ENCODE measurements around the gene PER3. TPM values are rescaled to one million over a fixed set of nuclear protein-coding genes. Genes with fewer than 3 reads are reported as not detected.

The PER3 gene
- total and polyA plus RNA-seq, 4 donors: 3.3 to 21.0 (median 6.2) TPM

DNA sequence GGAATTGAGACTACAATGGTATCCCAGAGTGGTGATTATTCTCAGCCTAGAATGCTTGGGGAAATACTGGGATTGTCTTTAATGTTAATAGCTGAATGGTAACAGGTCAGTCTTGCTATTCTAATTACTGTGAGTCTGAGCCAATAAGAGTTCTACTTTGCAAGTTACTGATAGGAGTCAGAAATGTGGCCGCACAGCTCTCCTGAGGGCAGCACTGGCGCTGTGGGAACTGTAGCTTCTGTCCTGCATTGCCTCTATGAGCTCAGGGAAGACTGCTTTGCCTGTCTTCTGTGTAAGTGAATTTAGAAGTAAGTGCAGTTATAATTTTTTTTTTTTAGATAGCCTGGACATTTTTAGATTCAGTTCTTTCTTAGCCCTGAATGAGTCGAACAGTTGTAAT is 23.0 kb upstream of the PER3 start:
- no peak for DNase-seq (ENCODE audit: low spot score)
- Histone ChIP-seq H3K27ac (ENCODE audit: low read depth in 1 of 2, low read length in 2 of 2) (no peak overlapping the region), H3K27me3 (ENCODE audit: control insufficient read depth in 4 of 4, insufficient read depth in 4 of 4, low read length in 3 of 4) (no peaks in the 10 kb centered on the region), H3K36me3 (ENCODE audit: control insufficient read depth in 4 of 4, insufficient read depth in 3 of 4, low read depth in 1 of 4, low read length in 3 of 4) (no peaks in the 10 kb centered on the region), H3K9ac (ENCODE audit: low read depth in 1 of 2, low read length in 2 of 2) (no peak overlapping the region), H3K9me3 (ENCODE audit: control insufficient read depth in 4 of 4, low read length in 3 of 4) (no peaks in the 10 kb centered on the region), H3K4me3 (ENCODE audit: low read depth in 1 of 3, low read length in 3 of 3) (no peak overlapping the region), H3K4me1 (ENCODE audit: control insufficient read depth in 4 of 4, insufficient read depth in 4 of 4, low read length in 3 of 4) (no peaks in the 10 kb centered on the region)
- WGBS: 90% methylated on average over 3 of the region's 3 CpGs
- TF ChIP-seq ZBTB33 (IDR thresholded peaks at IDR 0.05) (no peak), HNF4A (conservative IDR thresholded peaks at IDR 0.05) (no peak), TAF1 (conservative IDR thresholded peaks at IDR 0.05) (no peak), FOXA1 (IDR thresholded peaks at IDR 0.05) (no peak), ATF3 (IDR thresholded peaks at IDR 0.05) (no peak), YY1 (IDR thresholded peaks at IDR 0.05) (no peak), FOXA2 (IDR thresholded peaks at IDR 0.05) (no peak), GABPA (IDR thresholded peaks at IDR 0.05 in 1 of 2, conservative IDR thresholded peaks at IDR 0.05 in 1 of 2) (no peak), SP1 (IDR thresholded peaks at IDR 0.05) (no peak), HNF4G (IDR thresholded peaks at IDR 0.05) (no peak), RXRA (IDR thresholded peaks at IDR 0.05) (no peak), NR2F2 (IDR thresholded peaks at IDR 0.05) (no peak), RAD21 (IDR thresholded peaks at IDR 0.05) (no peak), EGR1 (IDR thresholded peaks at IDR 0.05; ENCODE audit: low read depth in 2 of 2) (no peak)
- TF ChIP-seq, protein P1, sequence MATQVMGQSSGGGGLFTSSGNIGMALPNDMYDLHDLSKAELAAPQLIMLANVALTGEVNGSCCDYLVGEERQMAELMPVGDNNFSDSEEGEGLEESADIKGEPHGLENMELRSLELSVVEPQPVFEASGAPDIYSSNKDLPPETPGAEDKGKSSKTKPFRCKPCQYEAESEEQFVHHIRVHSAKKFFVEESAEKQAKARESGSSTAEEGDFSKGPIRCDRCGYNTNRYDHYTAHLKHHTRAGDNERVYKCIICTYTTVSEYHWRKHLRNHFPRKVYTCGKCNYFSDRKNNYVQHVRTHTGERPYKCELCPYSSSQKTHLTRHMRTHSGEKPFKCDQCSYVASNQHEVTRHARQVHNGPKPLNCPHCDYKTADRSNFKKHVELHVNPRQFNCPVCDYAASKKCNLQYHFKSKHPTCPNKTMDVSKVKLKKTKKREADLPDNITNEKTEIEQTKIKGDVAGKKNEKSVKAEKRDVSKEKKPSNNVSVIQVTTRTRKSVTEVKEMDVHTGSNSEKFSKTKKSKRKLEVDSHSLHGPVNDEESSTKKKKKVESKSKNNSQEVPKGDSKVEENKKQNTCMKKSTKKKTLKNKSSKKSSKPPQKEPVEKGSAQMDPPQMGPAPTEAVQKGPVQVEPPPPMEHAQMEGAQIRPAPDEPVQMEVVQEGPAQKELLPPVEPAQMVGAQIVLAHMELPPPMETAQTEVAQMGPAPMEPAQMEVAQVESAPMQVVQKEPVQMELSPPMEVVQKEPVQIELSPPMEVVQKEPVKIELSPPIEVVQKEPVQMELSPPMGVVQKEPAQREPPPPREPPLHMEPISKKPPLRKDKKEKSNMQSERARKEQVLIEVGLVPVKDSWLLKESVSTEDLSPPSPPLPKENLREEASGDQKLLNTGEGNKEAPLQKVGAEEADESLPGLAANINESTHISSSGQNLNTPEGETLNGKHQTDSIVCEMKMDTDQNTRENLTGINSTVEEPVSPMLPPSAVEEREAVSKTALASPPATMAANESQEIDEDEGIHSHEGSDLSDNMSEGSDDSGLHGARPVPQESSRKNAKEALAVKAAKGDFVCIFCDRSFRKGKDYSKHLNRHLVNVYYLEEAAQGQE (IDR thresholded peaks at IDR 0.05): no peak
- TF ChIP-seq, protein P2, sequence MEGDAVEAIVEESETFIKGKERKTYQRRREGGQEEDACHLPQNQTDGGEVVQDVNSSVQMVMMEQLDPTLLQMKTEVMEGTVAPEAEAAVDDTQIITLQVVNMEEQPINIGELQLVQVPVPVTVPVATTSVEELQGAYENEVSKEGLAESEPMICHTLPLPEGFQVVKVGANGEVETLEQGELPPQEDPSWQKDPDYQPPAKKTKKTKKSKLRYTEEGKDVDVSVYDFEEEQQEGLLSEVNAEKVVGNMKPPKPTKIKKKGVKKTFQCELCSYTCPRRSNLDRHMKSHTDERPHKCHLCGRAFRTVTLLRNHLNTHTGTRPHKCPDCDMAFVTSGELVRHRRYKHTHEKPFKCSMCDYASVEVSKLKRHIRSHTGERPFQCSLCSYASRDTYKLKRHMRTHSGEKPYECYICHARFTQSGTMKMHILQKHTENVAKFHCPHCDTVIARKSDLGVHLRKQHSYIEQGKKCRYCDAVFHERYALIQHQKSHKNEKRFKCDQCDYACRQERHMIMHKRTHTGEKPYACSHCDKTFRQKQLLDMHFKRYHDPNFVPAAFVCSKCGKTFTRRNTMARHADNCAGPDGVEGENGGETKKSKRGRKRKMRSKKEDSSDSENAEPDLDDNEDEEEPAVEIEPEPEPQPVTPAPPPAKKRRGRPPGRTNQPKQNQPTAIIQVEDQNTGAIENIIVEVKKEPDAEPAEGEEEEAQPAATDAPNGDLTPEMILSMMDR (IDR thresholded peaks at IDR 0.05; ENCODE audit: low read depth, low read length, missing input control): no peak

GRCh38 chr1:7767176-7767575 is 16.9 kb upstream of the PER3 start:
- WGBS: 82% methylated on average over 4 of the region's 4 CpGs
- Histone ChIP-seq H3K27me3 (ENCODE audit: control insufficient read depth in 4 of 4, insufficient read depth in 4 of 4, low read length in 3 of 4) (no peaks in the 10 kb centered on the region), H3K27ac (ENCODE audit: low read depth in 1 of 2, low read length in 2 of 2) (no peak overlapping the region), H3K4me3 (ENCODE audit: low read depth in 1 of 3, low read length in 3 of 3) (no peak overlapping the region), H3K4me1 (ENCODE audit: control insufficient read depth in 4 of 4, insufficient read depth in 4 of 4, low read length in 3 of 4) (peaks cover 0 to 11% (median 5%) of the 10 kb centered on the region in 4 donors), H3K9me3 (ENCODE audit: control insufficient read depth in 4 of 4, low read length in 3 of 4) (no peaks in the 10 kb centered on the region), H3K9ac (ENCODE audit: low read depth in 1 of 2, low read length in 2 of 2) (no peak overlapping the region), H3K36me3 (ENCODE audit: control insufficient read depth in 4 of 4, insufficient read depth in 3 of 4, low read depth in 1 of 4, low read length in 3 of 4) (no peaks in the 10 kb centered on the region)
- DNase-seq (ENCODE audit: low spot score): no peak
- no peak for TF ChIP-seq EGR1 (IDR thresholded peaks at IDR 0.05; ENCODE audit: low read depth in 2 of 2)
- TF ChIP-seq HNF4G (IDR thresholded peaks at IDR 0.05): no peak
- no peak for TF ChIP-seq YY1 (IDR thresholded peaks at IDR 0.05)
- TF ChIP-seq RAD21 (IDR thresholded peaks at IDR 0.05): no peak
- TF ChIP-seq, protein P1 (IDR thresholded peaks at IDR 0.05): no peak
- no peak for TF ChIP-seq ZBTB33 (IDR thresholded peaks at IDR 0.05)
- no peak for TF ChIP-seq SP1 (IDR thresholded peaks at IDR 0.05)
- TF ChIP-seq, protein P3, sequence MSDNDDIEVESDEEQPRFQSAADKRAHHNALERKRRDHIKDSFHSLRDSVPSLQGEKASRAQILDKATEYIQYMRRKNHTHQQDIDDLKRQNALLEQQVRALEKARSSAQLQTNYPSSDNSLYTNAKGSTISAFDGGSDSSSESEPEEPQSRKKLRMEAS (IDR thresholded peaks at IDR 0.05): no peak
- TF ChIP-seq JUND (IDR thresholded peaks at IDR 0.05): no peak
